ENCODE results near the gene KDM6B. TPM values are rescaled to one million over a fixed set of nuclear protein-coding genes. Genes with fewer than 3 reads are reported as not detected.
"Not testable (repeated sequence)": the region's sequence is repeated elsewhere in the genome, so short reads cannot be mapped to it uniquely, and the experiment has no call there.

KDM6B gene
- total RNA-seq, 1 experiment from 2014 or later: 19.9 TPM

GRCh38 chr17:7809086-7809790, 24.8 kb upstream of the KDM6B start:
- Histone ChIP-seq H3K4me3 (ENCODE audit: low read depth in 2 of 2, low read length in 2 of 2) (no peak overlapping the region), H3K4me1 (ENCODE audit: control insufficient read depth, insufficient read depth, low read length) (no peaks in the 10 kb centered on the region), H3K27me3 (ENCODE audit: control insufficient read depth, insufficient read depth, low read length) (no peaks in the 10 kb centered on the region), H3K36me3 (ENCODE audit: control insufficient read depth, insufficient read depth, low read length) (no peaks in the 10 kb centered on the region), H3K9me3 (ENCODE audit: control insufficient read depth, insufficient read depth, low read depth, low read length) (no peaks in the 10 kb centered on the region), H3K27ac (ENCODE audit: low read length) (no peak overlapping the region)
- no peak for ATAC-seq
- DNase-seq (ENCODE audit: low read depth, low spot score): no peak
- intact Hi-C loops (cut with micrococcal nuclease; ENCODE audit: unreplicated experiment): no loop called here
- BruUV-seq (replicated peaks): no TSS peak
- ChIA-PET CTCF (no interaction called here), POLR2A (no interaction called here)
- no peak for TF ChIP-seq CTCF (IDR thresholded peaks at IDR 0.05)
- TF ChIP-seq SIN3A (IDR thresholded peaks at IDR 0.05; ENCODE audit: borderline replicate concordance, insufficient read depth, low read depth, low read length): no peak
- no peak for TF ChIP-seq TCF7L2 (IDR thresholded peaks at IDR 0.05; ENCODE audit: low read depth, low read length)
- no peak for TF ChIP-seq POLR2AphosphoS5 (IDR thresholded peaks at IDR 0.05; ENCODE audit: low read depth, low read length)
- no peak for TF ChIP-seq REST (IDR thresholded peaks at IDR 0.05; ENCODE audit: insufficient read depth in 1 of 2, low read depth in 2 of 2, low read length in 1 of 2)
- in situ Hi-C loops (cut with HindIII; ENCODE audit: low pct_unique_long_range_greater_than_20kb, low sequenced_read_pairs): no loop called here

GRCh38 chr17:7809791-7810343, 24.1 kb upstream of the KDM6B start:
- POLR2A ChIA-PET; H3K27ac ChIP-seq (ENCODE audit: low read length); H3K4me1 ChIP-seq (ENCODE audit: control insufficient read depth, insufficient read depth, low read length); in situ Hi-C loops (cut with HindIII; ENCODE audit: low pct_unique_long_range_greater_than_20kb, low sequenced_read_pairs); H3K27me3 ChIP-seq (ENCODE audit: control insufficient read depth, insufficient read depth, low read length); DNase-seq (ENCODE audit: low read depth, low spot score); H3K9me3 ChIP-seq (ENCODE audit: control insufficient read depth, insufficient read depth, low read depth, low read length); CTCF ChIA-PET; ATAC-seq; H3K4me3 ChIP-seq (ENCODE audit: low read depth in 2 of 2, low read length in 2 of 2); H3K36me3 ChIP-seq (ENCODE audit: control insufficient read depth, insufficient read depth, low read length); BruUV-seq (replicated peaks); intact Hi-C loops (cut with micrococcal nuclease; ENCODE audit: unreplicated experiment): not testable (repeated sequence)

- H3K27ac ChIP-seq (ENCODE audit: low read length): no peak overlapping the region
- in situ Hi-C loops (cut with HindIII; ENCODE audit: low pct_unique_long_range_greater_than_20kb, low sequenced_read_pairs): no loop called here
- H3K4me1 ChIP-seq (ENCODE audit: control insufficient read depth, insufficient read depth, low read length): no peaks in the 10 kb centered on the region
- H3K36me3 ChIP-seq (ENCODE audit: control insufficient read depth, insufficient read depth, low read length): no peaks in the 10 kb centered on the region
- no peaks in the 10 kb centered on the region for H3K27me3 ChIP-seq (ENCODE audit: control insufficient read depth, insufficient read depth, low read length)
- no TSS peak for BruUV-seq (replicated peaks)
- POLR2A ChIA-PET: no interaction called here
- TF ChIP-seq SIN3A (IDR thresholded peaks at IDR 0.05; ENCODE audit: borderline replicate concordance, insufficient read depth, low read depth, low read length) (no peak), POLR2AphosphoS5 (IDR thresholded peaks at IDR 0.05; ENCODE audit: low read depth, low read length) (no peak), TCF7L2 (IDR thresholded peaks at IDR 0.05; ENCODE audit: low read depth, low read length) (no peak), REST (IDR thresholded peaks at IDR 0.05; ENCODE audit: insufficient read depth in 1 of 2, low read depth in 2 of 2, low read length in 1 of 2) (no peak), CTCF (IDR thresholded peaks at IDR 0.05) (no peak)
- no peak for ATAC-seq
- no peak overlapping the region for H3K4me3 ChIP-seq (ENCODE audit: low read depth in 2 of 2, low read length in 2 of 2)
- H3K9me3 ChIP-seq (ENCODE audit: control insufficient read depth, insufficient read depth, low read depth, low read length): no peaks in the 10 kb centered on the region
- no peak for DNase-seq (ENCODE audit: low read depth, low spot score)
- intact Hi-C loops (cut with micrococcal nuclease; ENCODE audit: unreplicated experiment): no loop called here
- CTCF ChIA-PET: no interaction called here
These were observed 22.8 kb upstream of the KDM6B start for GRCh38 chr17:7811251-7811650.

Measured in Panc1 (cell line).